Stimulated activated naive CD4-positive, alpha-beta T cell treated with Interleukin-2 at 50 U/mL for 16 hours (primary cell): Measurements from ENCODE around the gene CGB1.
"Not testable (repeated sequence)": the region's sequence is repeated elsewhere in the genome, so short reads cannot be mapped to it uniquely, and the experiment has no call there.

Experiments used
- DNase-seq: peaks from one replicate; lab custom pipeline; 2025; lab: John Stamatoyannopoulos, UW

Gene CGB1

GRCh38 chr19:49057636-49058234 lies 21.0 kb upstream of the CGB1 start, which contains the start of gene CGB7:
Gene CGB7 (minus strand): TSS chr19:49057749. CDS start chr19:49055375, 2,374 bp downstream.
- peak; percentile 16 for DNase-seq

DNA sequence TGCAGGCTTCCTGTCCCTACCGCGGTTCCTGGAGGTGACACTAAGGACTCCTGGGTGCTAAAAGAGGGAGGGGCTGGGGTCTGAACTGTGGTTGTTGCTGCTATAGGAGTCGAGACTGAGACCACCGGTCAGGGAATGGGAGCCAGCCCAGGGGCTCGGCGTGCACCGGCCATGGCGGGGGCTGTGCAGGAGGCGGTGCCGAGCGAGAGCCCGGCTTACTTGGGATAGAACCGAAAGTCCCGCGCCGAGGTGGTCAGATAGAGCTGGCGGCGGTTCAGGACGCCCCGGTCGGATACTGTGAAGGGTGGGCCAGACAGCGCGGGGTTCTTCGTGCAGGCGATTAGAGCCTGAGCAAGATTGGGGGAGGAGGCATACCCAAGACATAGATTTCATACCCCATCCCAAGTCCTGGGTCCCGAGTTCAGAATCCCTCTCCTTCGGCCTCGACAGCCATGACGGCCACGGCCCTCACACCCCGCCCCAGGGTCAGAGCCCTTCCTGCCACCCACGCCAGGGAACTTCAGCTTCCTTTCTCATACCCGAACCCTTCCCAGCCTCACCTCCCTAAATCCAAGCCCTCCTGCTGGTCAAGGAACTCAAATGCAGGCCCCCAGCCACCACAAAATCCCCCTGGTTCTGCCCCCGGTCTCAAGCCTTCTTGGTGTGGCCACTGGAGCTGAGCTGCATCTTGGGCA lies 20.4 kb upstream of the CGB1 start:
- DNase-seq: not testable (repeated sequence)

DNA sequence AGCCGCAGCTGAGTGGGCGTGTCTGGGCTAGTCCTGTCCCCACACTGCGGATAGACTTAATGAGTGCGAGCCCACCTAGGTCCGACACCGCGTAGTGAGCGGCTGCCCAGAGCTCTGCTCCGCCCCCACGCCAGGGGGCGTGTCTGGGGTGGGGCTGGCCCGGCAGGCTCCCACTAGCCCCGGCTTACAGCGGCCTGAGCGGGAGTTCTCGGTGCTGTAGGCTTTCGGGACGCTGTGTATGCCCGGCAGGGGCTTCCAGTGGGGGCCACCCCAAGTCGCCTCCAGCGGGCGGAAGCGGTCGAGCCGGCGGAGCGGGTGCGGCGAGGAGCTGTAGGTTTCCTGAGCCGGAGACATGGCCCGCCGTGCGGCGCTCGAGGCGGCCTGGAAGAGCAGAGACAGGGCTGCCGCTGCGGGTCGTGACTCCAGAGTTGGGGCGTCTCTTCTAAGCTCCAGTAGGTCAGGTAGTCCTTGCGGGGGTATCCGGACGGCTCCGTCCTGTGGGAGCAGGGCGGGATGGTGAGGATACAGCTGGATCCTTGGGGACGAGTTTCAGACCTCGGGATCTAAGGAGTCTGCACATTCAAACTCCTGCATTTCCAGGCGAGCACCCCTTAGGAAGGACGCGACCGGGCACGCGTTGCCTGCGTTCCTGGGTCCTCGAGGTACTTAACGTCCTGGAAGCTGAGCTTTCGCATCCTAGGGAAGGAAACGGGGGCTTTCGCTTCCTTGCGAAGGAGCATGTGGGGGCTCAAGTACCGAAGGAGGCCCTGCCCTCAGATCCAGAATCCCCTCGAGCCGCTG lies 19.6 kb upstream of the CGB1 start:
- DNase-seq: peak; percentile 41

- not testable (repeated sequence) for DNase-seq
Measured at GRCh38 chr19:49050376-49051033, 13.8 kb upstream of the CGB1 start.

- not testable (repeated sequence) for DNase-seq
Measured at GRCh38 chr19:49049834-49050233, 13.1 kb upstream of the CGB1 start.

- DNase-seq: not testable (repeated sequence)
Measured at GRCh38 chr19:49049011-49049410, 12.3 kb upstream of the CGB1 start, which contains the start of gene CGB8. Gene CGB8 (minus strand): TSS chr19:49049111. CDS start chr19:49048739, 372 bp downstream.

GRCh38 chr19:49043548-49043947 lies 6.9 kb upstream of the CGB1 start, which contains the start of gene CGB5:
Gene CGB5 (plus strand): TSS chr19:49043848. CDS start chr19:49044210, 362 bp downstream.
- DNase-seq: not testable (repeated sequence)

DNA sequence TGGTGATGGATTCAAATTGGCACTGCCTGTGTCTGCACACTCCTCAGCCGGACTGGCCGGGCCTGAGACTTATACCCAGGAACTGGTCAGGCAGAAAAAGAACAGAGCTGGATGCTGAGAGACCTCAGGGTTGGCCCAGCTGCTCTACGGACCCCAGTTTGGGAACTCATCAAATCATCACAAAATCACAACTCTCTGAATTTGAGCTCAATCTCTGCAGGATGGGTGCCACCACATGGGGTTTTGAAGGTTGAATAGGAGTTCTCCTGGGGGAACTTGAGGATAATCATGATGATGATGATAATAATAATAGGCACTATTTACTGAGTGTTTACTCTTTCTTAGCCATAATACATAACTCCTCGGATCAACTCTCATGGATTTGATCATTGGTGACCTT lies 6.0 kb upstream of the CGB1 start:
- DNase-seq: not testable (repeated sequence)

DNA sequence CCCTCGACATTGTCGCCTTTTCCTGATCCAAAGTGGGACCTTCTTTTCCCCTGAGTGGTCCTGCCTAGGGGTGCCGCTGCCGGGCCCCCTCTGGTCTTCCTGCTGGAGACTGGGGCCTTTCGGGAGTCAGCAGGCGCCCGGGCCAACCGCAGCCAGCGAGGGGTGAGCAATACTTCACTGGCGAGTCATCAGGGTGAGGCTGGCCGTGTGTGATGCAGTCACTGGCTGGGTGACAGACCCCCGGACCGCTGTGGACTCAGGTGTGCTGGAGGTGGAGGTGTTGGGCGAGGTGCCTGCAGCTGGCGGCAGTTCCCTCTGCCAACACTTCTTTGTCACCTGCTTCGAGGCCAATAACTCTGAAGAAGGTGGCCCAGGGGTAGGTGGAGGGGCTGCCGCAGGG lies 5.5 kb upstream of the CGB1 start:
- no peak for DNase-seq

GRCh38 chr19:49039736-49040135 lies 3.0 kb upstream of the CGB1 start:
- DNase-seq: not testable (repeated sequence)

DNA sequence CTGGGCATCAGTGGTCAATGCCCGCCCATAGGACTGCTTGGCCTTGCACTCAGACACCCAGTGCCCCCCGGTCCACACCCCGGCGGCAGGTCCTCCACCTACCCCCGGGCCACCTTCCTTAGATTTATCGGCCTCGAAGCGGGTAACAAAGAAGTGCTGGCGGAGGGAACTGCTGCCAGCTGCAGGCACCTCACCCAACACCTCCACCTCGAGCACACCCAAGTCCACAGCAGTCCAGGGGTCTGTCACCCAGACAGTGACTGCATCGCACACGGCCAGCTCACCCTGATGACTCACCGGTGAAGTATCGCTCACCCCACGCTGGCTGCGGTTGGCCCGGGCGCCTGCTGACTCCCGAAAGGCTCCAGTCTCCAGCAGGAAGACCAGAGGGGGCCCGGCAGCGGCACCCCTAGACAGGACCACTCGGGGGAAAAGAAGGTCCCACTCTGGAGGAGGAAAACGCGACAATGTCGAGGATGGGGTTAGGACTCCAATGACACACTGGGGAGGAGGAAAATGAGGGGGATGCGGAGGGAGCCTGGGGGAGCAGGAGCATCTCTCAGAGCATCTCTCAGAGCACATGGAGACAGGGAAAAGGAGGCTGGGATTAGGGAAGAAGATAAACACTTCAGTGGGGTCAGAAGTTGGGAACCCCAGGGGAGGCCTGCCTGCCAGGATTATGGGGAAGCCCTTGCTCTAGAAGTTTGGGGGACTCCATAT lies 2.0 kb upstream of the CGB1 start:
- not testable (repeated sequence) for DNase-seq

GRCh38 chr19:49038111-49038510 lies 1.4 kb upstream of the CGB1 start:
- not testable (repeated sequence) for DNase-seq

GRCh38 chr19:49031642-49032301 lies 4.9 kb downstream of the CGB1 start, which contains the start of gene CGB2:
Gene CGB2 (plus strand): TSS chr19:49031890. CDS start chr19:49032096, 206 bp downstream.
- DNase-seq: peak; percentile 36

- not testable (repeated sequence) for DNase-seq
Measured at GRCh38 chr19:49030323-49030722, 6.4 kb downstream of the CGB1 start.

- not testable (repeated sequence) for DNase-seq
Measured at GRCh38 chr19:49029749-49030148, 6.9 kb downstream of the CGB1 start.

GRCh38 chr19:49028686-49029085 lies 8.0 kb downstream of the CGB1 start:
- not testable (repeated sequence) for DNase-seq

GRCh38 chr19:49025599-49025998 lies 11.1 kb downstream of the CGB1 start:
- DNase-seq: not testable (repeated sequence)

GRCh38 chr19:49025088-49025487 lies 11.6 kb downstream of the CGB1 start:
- not testable (repeated sequence) for DNase-seq

- DNase-seq: not testable (repeated sequence)
Measured at GRCh38 chr19:49024233-49024632, 12.5 kb downstream of the CGB1 start, which contains the start of gene CGB3. Gene CGB3 (minus strand): TSS chr19:49024333. CDS start chr19:49023971, 362 bp downstream.

- no peak for DNase-seq
Measured at GRCh38 chr19:49022116-49022515, 14.6 kb downstream of the CGB1 start.
